Activated naive CD8-positive, alpha-beta T cell treated with anti-CD3 and anti-CD28 coated beads for 36 hours (primary cell): Measurements from ENCODE around the gene RFC5. TPM values are rescaled to one million over a fixed set of nuclear protein-coding genes. Genes with fewer than 3 reads are reported as not detected.

ENCODE experiments used
- DNase-seq: peaks from one replicate; pipeline ENCODE4 v3.0.0; 2021
- H3K27ac Mint-ChIP-seq: one replicate; pipeline ENCODE4 v1.8.0; 2022; ENCODE audit warnings: mild to moderate bottlenecking, moderate library complexity, mixed read lengths
- H3K27me3 Mint-ChIP-seq: one replicate; pipeline ENCODE4 v1.8.0; 2022; ENCODE audit warnings: mild to moderate bottlenecking, mixed read lengths
- H3K36me3 Mint-ChIP-seq: one replicate; pipeline ENCODE4 v1.8.0; 2021; ENCODE audit warnings: mild to moderate bottlenecking, mixed read lengths
- H3K4me1 Mint-ChIP-seq: one replicate; pipeline ENCODE4 v1.8.0; 2021; ENCODE audit warnings: mixed read lengths
- H3K4me3 Mint-ChIP-seq: one replicate; pipeline ENCODE4 v1.8.0; 2022; ENCODE audit warnings: mild to moderate bottlenecking, moderate library complexity, mixed read lengths
- H3K9me3 Mint-ChIP-seq: one replicate; pipeline ENCODE4 v1.8.0; 2022; ENCODE audit warnings: mixed read lengths
- total RNA-seq, 2 experiments: library from RNA; stranded (reverse); gene quantifications; one replicate each; pipeline ENCODE4 v1.2.3, GENCODE V29; 2021

The RFC5 gene
- 10 to 100 TPM; 71.7 to 72.5 TPM for total RNA-seq

- H3K36me3 Mint-ChIP-seq = peaks cover 21% of the 10 kb centered on the region
- no peaks in the 10 kb centered on the region for H3K27me3 Mint-ChIP-seq
Measured at GRCh38 chr12:118016424-118017264, at the start of gene RFC5. RFC5 (plus strand) TSS chr12:118016703; CDS start chr12:118016828, 125 bp downstream.

GRCh38 chr12:117967043-117967442 is 49.5 kb upstream of the RFC5 start:
- Mint-ChIP-seq H3K27ac (no peak overlapping the region), H3K27me3 (peaks cover 64% of the 10 kb centered on the region), H3K36me3 (peaks cover 2% of the 10 kb centered on the region), H3K4me3 (no peak overlapping the region), H3K4me1 (peaks cover 5% of the 10 kb centered on the region), H3K9me3 (peaks cover 6% of the 10 kb centered on the region)
- DNase-seq = no peak

More at GRCh38 chr12:118016424-118017264, at the start of gene RFC5:
- peak; percentile 98 for DNase-seq
- H3K27ac Mint-ChIP-seq = peak within 1 kb of the TSS; percentile 92
- H3K4me1 Mint-ChIP-seq = peaks cover 12% of the 10 kb centered on the region
- H3K4me3 Mint-ChIP-seq = peak within 1 kb of the TSS; percentile 89
- no peaks in the 10 kb centered on the region for H3K9me3 Mint-ChIP-seq

- Mint-ChIP-seq H3K27me3 (peaks cover 64% of the 10 kb centered on the region), H3K27ac (no peak overlapping the region), H3K4me3 (no peak overlapping the region), H3K36me3 (peaks cover 2% of the 10 kb centered on the region), H3K4me1 (peaks cover 5% of the 10 kb centered on the region), H3K9me3 (peaks cover 6% of the 10 kb centered on the region)
- no peak for DNase-seq
Measured at GRCh38 chr12:117967512-117967911, 49.0 kb upstream of the RFC5 start.

- H3K27me3 Mint-ChIP-seq = peaks cover 68% of the 10 kb centered on the region
Measured at GRCh38 chr12:117968151-117968789, 48.2 kb upstream of the RFC5 start.

GRCh38 chr12:117968826-117969659 is 47.5 kb upstream of the RFC5 start, which contains the start of gene KSR2:
KSR2 (minus strand) TSS chr12:117968990; CDS start chr12:117968255, 735 bp downstream.
- H3K27ac Mint-ChIP-seq = no peak within 1 kb of the TSS
- peaks cover 5% of the 10 kb centered on the region for H3K4me1 Mint-ChIP-seq
- H3K36me3 Mint-ChIP-seq = peaks cover 2% of the 10 kb centered on the region
- DNase-seq = peak; percentile 79
- peaks cover 76% of the 10 kb centered on the region for H3K27me3 Mint-ChIP-seq
- peak within 1 kb of the TSS; percentile 83 for H3K4me3 Mint-ChIP-seq
- H3K9me3 Mint-ChIP-seq = peaks cover 6% of the 10 kb centered on the region

More at GRCh38 chr12:117968151-117968789, 48.2 kb upstream of the RFC5 start:
- DNase-seq = no peak
- Mint-ChIP-seq H3K36me3 (peaks cover 2% of the 10 kb centered on the region), H3K27ac (no peak overlapping the region), H3K4me1 (peaks cover 5% of the 10 kb centered on the region), H3K4me3 (peak overlapping the region; percentile 83), H3K9me3 (peaks cover 6% of the 10 kb centered on the region)

- H3K4me3 Mint-ChIP-seq = no peak overlapping the region
- H3K9me3 Mint-ChIP-seq = peaks cover 6% of the 10 kb centered on the region
- peaks cover 2% of the 10 kb centered on the region for H3K36me3 Mint-ChIP-seq
- H3K27me3 Mint-ChIP-seq = peaks cover 79% of the 10 kb centered on the region
- H3K27ac Mint-ChIP-seq = no peak overlapping the region
- peaks cover 5% of the 10 kb centered on the region for H3K4me1 Mint-ChIP-seq
- no peak for DNase-seq
Measured at GRCh38 chr12:117970334-117970733, 46.2 kb upstream of the RFC5 start.

GRCh38 chr12:117972301-117972700 is 44.2 kb upstream of the RFC5 start:
- peaks cover 6% of the 10 kb centered on the region for H3K9me3 Mint-ChIP-seq
- no peak for DNase-seq
- peaks cover 5% of the 10 kb centered on the region for H3K4me1 Mint-ChIP-seq
- H3K4me3 Mint-ChIP-seq = no peak overlapping the region
- H3K27me3 Mint-ChIP-seq = peaks cover 60% of the 10 kb centered on the region
- peaks cover 2% of the 10 kb centered on the region for H3K36me3 Mint-ChIP-seq
- H3K27ac Mint-ChIP-seq = no peak overlapping the region

- H3K36me3 Mint-ChIP-seq = peaks cover 2% of the 10 kb centered on the region
- no peaks in the 10 kb centered on the region for H3K4me1 Mint-ChIP-seq
- H3K4me3 Mint-ChIP-seq = no peak overlapping the region
- H3K27ac Mint-ChIP-seq = no peak overlapping the region
- H3K9me3 Mint-ChIP-seq = peaks cover 6% of the 10 kb centered on the region
- no peak for DNase-seq
- peaks cover 45% of the 10 kb centered on the region for H3K27me3 Mint-ChIP-seq
Measured at GRCh38 chr12:117975006-117975405, 41.5 kb upstream of the RFC5 start.

GRCh38 chr12:117977373-117977772 is 39.1 kb upstream of the RFC5 start:
- H3K9me3 Mint-ChIP-seq = no peaks in the 10 kb centered on the region
- H3K4me1 Mint-ChIP-seq = no peaks in the 10 kb centered on the region
- no peaks in the 10 kb centered on the region for H3K36me3 Mint-ChIP-seq
- peaks cover 27% of the 10 kb centered on the region for H3K27me3 Mint-ChIP-seq
- H3K27ac Mint-ChIP-seq = no peak overlapping the region
- H3K4me3 Mint-ChIP-seq = no peak overlapping the region
- DNase-seq = no peak

GRCh38 chr12:117980616-117981015 is 35.9 kb upstream of the RFC5 start:
- no peaks in the 10 kb centered on the region for H3K4me1 Mint-ChIP-seq
- H3K9me3 Mint-ChIP-seq = no peaks in the 10 kb centered on the region
- H3K4me3 Mint-ChIP-seq = no peak overlapping the region
- H3K27ac Mint-ChIP-seq = no peak overlapping the region
- no peak for DNase-seq
- no peaks in the 10 kb centered on the region for H3K36me3 Mint-ChIP-seq
- H3K27me3 Mint-ChIP-seq = peaks cover 14% of the 10 kb centered on the region

- no peak for DNase-seq
- peaks cover 14% of the 10 kb centered on the region for H3K27me3 Mint-ChIP-seq
- H3K27ac Mint-ChIP-seq = no peak overlapping the region
- H3K36me3 Mint-ChIP-seq = no peaks in the 10 kb centered on the region
- H3K9me3 Mint-ChIP-seq = no peaks in the 10 kb centered on the region
- no peaks in the 10 kb centered on the region for H3K4me1 Mint-ChIP-seq
- no peak overlapping the region for H3K4me3 Mint-ChIP-seq
Measured at GRCh38 chr12:117981267-117981666, 35.2 kb upstream of the RFC5 start.

- DNase-seq = no peak
- H3K9me3 Mint-ChIP-seq = peaks cover 3% of the 10 kb centered on the region
- no peak overlapping the region for H3K27ac Mint-ChIP-seq
- H3K4me1 Mint-ChIP-seq = no peaks in the 10 kb centered on the region
- H3K27me3 Mint-ChIP-seq = peaks cover 5% of the 10 kb centered on the region
- no peaks in the 10 kb centered on the region for H3K36me3 Mint-ChIP-seq
- no peak overlapping the region for H3K4me3 Mint-ChIP-seq
Measured at GRCh38 chr12:117985182-117985581, 31.3 kb upstream of the RFC5 start.

GRCh38 chr12:117986705-117987469 is 29.6 kb upstream of the RFC5 start:
- H3K36me3 Mint-ChIP-seq = no peaks in the 10 kb centered on the region
- no peaks in the 10 kb centered on the region for H3K4me1 Mint-ChIP-seq
- no peak for DNase-seq
- H3K4me3 Mint-ChIP-seq = no peak overlapping the region
- H3K27ac Mint-ChIP-seq = no peak overlapping the region
- peaks cover 15% of the 10 kb centered on the region for H3K27me3 Mint-ChIP-seq
- peaks cover 3% of the 10 kb centered on the region for H3K9me3 Mint-ChIP-seq
